HEK293 (cell line): ENCODE measurements around the gene DCLRE1C.

ENCODE experiments used
- BCL11A ChIP-seq: fragments of 450-650 bp; formaldehyde crosslinking; IDR thresholded peaks from 2 replicates; pipeline ENCODE4 v1.5.1; 2016; ENCODE audit warnings: low read depth, missing biosample characterization, missing genetic modification characterization
- GLI2 ChIP-seq: fragments of 450-650 bp; formaldehyde crosslinking; IDR thresholded peaks from 2 replicates; pipeline ENCODE4; 2017; ENCODE audit warnings: missing biosample characterization, missing genetic modification characterization, low read depth, borderline replicate concordance
- ZBTB7A ChIP-seq: fragments of 450-650 bp; formaldehyde crosslinking; IDR thresholded peaks from 2 replicates; pipeline ENCODE4 v1.5.1; 2016; ENCODE audit warnings: low read depth, missing biosample characterization, missing genetic modification characterization
- ZNF169 ChIP-seq: fragments of 450-650 bp; formaldehyde crosslinking; IDR thresholded peaks from 2 replicates; pipeline ENCODE4 v1.5.1; 2016; ENCODE audit warnings: missing biosample characterization, missing genetic modification characterization
- ZNF248 ChIP-seq: fragments of 450-650 bp; formaldehyde crosslinking; IDR thresholded peaks from 2 replicates; pipeline ENCODE4 v1.5.1; 2017; ENCODE audit warnings: missing biosample characterization, missing genetic modification characterization
- ZNF530 ChIP-seq: fragments of 450-650 bp; formaldehyde crosslinking; IDR thresholded peaks from 2 replicates; pipeline ENCODE4 v1.5.1; 2016; ENCODE audit warnings: low read depth, missing biosample characterization, missing genetic modification characterization
- ZNF629 ChIP-seq: fragments of 450-650 bp; formaldehyde crosslinking; IDR thresholded peaks from 2 replicates; pipeline ENCODE4 v1.5.1; 2017; ENCODE audit warnings: missing biosample characterization, missing genetic modification characterization
- ZNF677 ChIP-seq: fragments of 450-650 bp; IDR thresholded peaks from 2 replicates; pipeline ENCODE4 v1.5.0; 2018; ENCODE audit warnings: missing biosample characterization, mild to moderate bottlenecking, missing genetic modification characterization, moderate library complexity
- TF ChIP-seq, protein P1 (sequence below): fragments of 450-650 bp; formaldehyde crosslinking; IDR thresholded peaks from 2 replicates; pipeline ENCODE4 v1.5.1; 2016; ENCODE audit warnings: missing biosample characterization, missing genetic modification characterization
- TF ChIP-seq, protein P2 (sequence below): fragments of 450-650 bp; formaldehyde crosslinking; IDR thresholded peaks from 2 replicates; pipeline ENCODE4 v1.5.1; 2016; ENCODE audit warnings: missing biosample characterization, missing genetic modification characterization

DNA sequence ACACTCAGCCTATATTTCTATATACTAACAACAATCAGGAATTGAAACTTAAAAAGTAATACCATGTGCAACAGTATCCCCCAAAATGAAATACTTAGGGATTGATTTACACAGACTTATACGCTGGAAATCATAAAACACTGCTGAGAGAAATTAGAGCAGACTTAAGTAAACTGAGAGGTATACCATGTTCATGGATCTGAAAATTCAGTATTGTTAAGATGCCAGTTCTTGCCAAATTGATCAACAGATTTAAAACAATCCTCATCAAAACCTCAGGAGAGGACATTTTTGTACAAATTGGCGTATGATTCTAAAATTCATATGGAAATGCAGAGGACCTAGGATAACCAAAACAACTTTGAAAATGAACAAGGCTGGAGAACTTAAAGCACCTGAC, 37.3 kb downstream of the DCLRE1C start:
- TF ChIP-seq, protein P1, sequence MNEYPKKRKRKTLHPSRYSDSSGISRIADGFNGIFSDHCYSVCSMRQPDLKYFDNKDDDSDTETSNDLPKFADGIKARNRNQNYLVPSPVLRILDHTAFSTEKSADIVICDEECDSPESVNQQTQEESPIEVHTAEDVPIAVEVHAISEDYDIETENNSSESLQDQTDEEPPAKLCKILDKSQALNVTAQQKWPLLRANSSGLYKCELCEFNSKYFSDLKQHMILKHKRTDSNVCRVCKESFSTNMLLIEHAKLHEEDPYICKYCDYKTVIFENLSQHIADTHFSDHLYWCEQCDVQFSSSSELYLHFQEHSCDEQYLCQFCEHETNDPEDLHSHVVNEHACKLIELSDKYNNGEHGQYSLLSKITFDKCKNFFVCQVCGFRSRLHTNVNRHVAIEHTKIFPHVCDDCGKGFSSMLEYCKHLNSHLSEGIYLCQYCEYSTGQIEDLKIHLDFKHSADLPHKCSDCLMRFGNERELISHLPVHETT (tag by site-specific recombination): no peak
- TF ChIP-seq ZNF169 (tag by site-specific recombination) (no peak), ZNF248 (tag by site-specific recombination) (peak; percentile 91), BCL11A (tag by site-specific recombination) (no peak), ZBTB7A (tag by site-specific recombination) (no peak), ZNF629 (tag by site-specific recombination) (no peak), GLI2 (no peak), ZNF677 (tag by site-specific recombination) (no peak), ZNF530 (tag by site-specific recombination) (no peak)
- TF ChIP-seq, protein P2, sequence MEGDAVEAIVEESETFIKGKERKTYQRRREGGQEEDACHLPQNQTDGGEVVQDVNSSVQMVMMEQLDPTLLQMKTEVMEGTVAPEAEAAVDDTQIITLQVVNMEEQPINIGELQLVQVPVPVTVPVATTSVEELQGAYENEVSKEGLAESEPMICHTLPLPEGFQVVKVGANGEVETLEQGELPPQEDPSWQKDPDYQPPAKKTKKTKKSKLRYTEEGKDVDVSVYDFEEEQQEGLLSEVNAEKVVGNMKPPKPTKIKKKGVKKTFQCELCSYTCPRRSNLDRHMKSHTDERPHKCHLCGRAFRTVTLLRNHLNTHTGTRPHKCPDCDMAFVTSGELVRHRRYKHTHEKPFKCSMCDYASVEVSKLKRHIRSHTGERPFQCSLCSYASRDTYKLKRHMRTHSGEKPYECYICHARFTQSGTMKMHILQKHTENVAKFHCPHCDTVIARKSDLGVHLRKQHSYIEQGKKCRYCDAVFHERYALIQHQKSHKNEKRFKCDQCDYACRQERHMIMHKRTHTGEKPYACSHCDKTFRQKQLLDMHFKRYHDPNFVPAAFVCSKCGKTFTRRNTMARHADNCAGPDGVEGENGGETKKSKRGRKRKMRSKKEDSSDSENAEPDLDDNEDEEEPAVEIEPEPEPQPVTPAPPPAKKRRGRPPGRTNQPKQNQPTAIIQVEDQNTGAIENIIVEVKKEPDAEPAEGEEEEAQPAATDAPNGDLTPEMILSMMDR (tag by site-specific recombination): no peak
